ENCODE data around the gene COL19A1.
A peak's percentile ranks its signal among the peaks of the same experiment; 100 is the strongest.

Gene COL19A1

GRCh38 chr6:69894578-69895347 is 28.4 kb downstream of the COL19A1 start:
- DNase-seq (ENCODE audit: low read depth, low spot score): peak; percentile 50
- no peak overlapping the region for H3K4me3 ChIP-seq (ENCODE audit: low read depth, low read length)
- in situ Hi-C loops (cut with HindIII; ENCODE audit: low sequenced_read_pairs): no loop called here
- no peak for TF ChIP-seq CTCF (IDR thresholded peaks at IDR 0.05; ENCODE audit: low read depth, low read length)

- in situ Hi-C loops (cut with HindIII; ENCODE audit: low sequenced_read_pairs): no loop called here
- no peak for DNase-seq (ENCODE audit: low read depth, low spot score)
- no peak for TF ChIP-seq CTCF (IDR thresholded peaks at IDR 0.05; ENCODE audit: low read depth, low read length)
- no peak overlapping the region for H3K4me3 ChIP-seq (ENCODE audit: low read depth, low read length)
Measured at GRCh38 chr6:69895396-69895795, 29.0 kb downstream of the COL19A1 start.

GRCh38 chr6:69900869-69901268 is 34.5 kb downstream of the COL19A1 start:
- no peak for TF ChIP-seq CTCF (IDR thresholded peaks at IDR 0.05; ENCODE audit: low read depth, low read length)
- H3K4me3 ChIP-seq (ENCODE audit: low read depth, low read length): no peak overlapping the region
- in situ Hi-C loops (cut with HindIII; ENCODE audit: low sequenced_read_pairs): no loop called here
- DNase-seq (ENCODE audit: low read depth, low spot score): no peak

- no peak for TF ChIP-seq CTCF (IDR thresholded peaks at IDR 0.05; ENCODE audit: low read depth, low read length)
- DNase-seq (ENCODE audit: low read depth, low spot score): no peak
- in situ Hi-C loops (cut with HindIII; ENCODE audit: low sequenced_read_pairs): no loop called here
- H3K4me3 ChIP-seq (ENCODE audit: low read depth, low read length): no peak overlapping the region
Measured at GRCh38 chr6:69901361-69901760, 35.0 kb downstream of the COL19A1 start.

GRCh38 chr6:69907981-69908498 is 41.7 kb downstream of the COL19A1 start:
- in situ Hi-C loops (cut with HindIII; ENCODE audit: low sequenced_read_pairs): no loop called here
- no peak for TF ChIP-seq CTCF (IDR thresholded peaks at IDR 0.05; ENCODE audit: low read depth, low read length)
- peak; percentile 35 for DNase-seq (ENCODE audit: low read depth, low spot score)
- no peak overlapping the region for H3K4me3 ChIP-seq (ENCODE audit: low read depth, low read length)

GRCh38 chr6:69913361-69913760 is 47.0 kb downstream of the COL19A1 start:
- no peak for DNase-seq (ENCODE audit: low read depth, low spot score)
- in situ Hi-C loops (cut with HindIII; ENCODE audit: low sequenced_read_pairs): no loop called here
- H3K4me3 ChIP-seq (ENCODE audit: low read depth, low read length): no peak overlapping the region
- TF ChIP-seq CTCF (IDR thresholded peaks at IDR 0.05; ENCODE audit: low read depth, low read length): no peak
